GM18502 (cell line): ENCODE measurements around the gene TSPAN9.

ENCODE experiments used
- ATAC-seq: cut with Tn5 transposase; IDR thresholded peaks from one replicate; pipeline ENCODE4 v1.9.1; 2021; ENCODE audit warnings: mild to moderate bottlenecking; ENCODE audit not compliant: unreplicated experiment, poor library complexity

The TSPAN9 gene

DNA sequence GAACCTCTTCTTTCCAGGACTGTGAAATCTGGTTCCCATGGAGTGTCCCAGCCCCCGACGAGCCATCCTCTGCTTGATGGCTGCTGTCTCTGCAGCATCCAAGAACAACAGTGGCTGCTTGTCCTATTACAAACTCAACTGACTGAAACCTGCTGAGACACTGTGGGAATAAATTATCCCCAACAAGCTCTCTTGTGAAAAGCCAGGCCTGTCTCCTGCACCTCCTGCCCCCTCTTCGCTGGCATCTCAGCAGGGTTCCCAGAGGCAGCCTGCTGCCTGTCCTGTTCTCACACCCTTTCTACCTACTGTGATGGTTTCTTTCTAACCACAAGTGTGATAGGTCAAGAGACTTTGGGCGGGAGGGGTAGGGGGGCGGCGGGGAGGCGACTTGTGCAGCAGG lies 180.2 kb downstream of the TSPAN9 start:
- no peak for ATAC-seq

DNA sequence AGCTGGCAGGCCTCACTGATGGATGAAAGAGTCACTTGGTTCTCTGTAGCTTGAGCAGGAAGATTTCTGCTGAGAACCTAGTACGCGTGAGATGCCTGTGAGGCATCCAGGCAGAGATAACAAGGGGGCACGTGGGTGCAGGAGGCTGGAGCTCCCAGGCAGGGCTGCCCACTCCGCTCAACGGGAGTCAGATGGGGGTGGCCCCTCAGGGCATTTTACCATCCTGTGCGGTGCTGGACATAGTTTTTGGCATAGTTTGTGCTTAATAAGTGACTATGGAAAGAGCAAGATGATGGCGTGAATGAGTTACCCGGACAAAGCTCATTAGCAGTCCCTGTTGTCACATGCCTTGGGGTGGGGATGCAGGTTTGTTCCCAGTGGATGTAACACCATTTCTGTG lies 182.8 kb downstream of the TSPAN9 start:
- ATAC-seq: no peak

GRCh38 chr12:3261782-3262359 lies 184.7 kb downstream of the TSPAN9 start:
- no peak for ATAC-seq

DNA sequence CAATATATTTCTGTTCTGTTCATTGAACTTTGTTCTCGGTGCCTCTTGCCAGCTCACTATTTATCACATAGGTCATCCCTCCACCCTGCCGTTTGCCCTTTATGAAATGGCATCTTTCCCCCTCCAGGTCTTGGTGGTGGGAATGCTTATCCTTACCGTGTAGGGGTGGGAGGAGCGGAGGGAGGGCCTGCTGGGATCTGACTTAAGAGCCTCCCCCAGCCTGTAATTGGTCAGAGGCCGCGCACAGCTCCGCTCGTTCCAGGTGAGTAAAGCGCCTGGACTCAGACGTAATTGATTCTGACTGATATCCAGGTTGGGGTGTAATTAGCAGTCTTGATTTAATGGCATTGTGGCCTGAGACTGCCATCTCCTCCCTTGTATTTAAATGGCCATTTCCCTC lies 185.3 kb downstream of the TSPAN9 start:
- ATAC-seq: no peak

DNA sequence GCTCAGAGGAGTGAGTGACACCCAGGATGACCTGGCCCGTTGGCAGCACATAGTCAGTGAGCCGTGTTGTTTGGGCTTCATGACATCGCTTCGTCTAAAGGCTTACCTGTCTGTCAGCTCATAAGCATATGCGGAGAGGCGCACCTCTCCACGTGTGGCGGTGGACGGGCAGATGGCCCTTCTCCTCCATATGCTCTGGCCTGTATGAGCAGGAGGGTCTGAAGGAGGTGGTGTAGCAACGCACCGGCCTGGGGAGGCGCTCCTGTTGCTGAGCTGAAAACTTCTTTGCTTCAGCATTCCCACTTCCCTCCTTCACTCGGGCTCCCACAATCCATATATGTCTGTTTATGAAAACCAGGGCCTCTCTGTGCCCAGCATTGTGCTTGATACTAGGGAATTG lies 186.1 kb downstream of the TSPAN9 start:
- ATAC-seq: no peak

GRCh38 chr12:3263939-3264922 lies 187.1 kb downstream of the TSPAN9 start:
- ATAC-seq: no peak

DNA sequence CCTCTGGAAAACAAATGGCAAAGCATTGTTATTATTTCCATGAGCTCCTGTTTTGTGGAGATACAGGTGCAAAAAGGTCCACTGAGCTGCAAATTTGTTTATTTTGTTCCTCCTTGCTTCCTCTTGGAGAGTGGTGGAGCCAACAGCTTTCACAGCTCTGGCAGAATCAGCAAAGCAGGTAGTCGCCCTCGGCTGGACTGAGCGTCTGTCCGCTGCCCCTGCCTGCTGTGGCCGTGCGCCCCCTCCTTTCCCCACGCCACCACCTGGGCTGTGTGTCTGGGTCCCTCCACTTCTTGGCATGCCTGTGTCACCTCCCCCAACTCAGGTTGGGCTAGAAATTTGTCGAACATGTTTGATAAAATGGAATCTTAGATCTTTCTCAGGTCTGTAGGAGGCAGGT lies 188.2 kb downstream of the TSPAN9 start:
- ATAC-seq: no peak

GRCh38 chr12:3266638-3267037 lies 189.5 kb downstream of the TSPAN9 start:
- ATAC-seq: no peak

GRCh38 chr12:3267690-3268089 lies 190.5 kb downstream of the TSPAN9 start:
- ATAC-seq: no peak

DNA sequence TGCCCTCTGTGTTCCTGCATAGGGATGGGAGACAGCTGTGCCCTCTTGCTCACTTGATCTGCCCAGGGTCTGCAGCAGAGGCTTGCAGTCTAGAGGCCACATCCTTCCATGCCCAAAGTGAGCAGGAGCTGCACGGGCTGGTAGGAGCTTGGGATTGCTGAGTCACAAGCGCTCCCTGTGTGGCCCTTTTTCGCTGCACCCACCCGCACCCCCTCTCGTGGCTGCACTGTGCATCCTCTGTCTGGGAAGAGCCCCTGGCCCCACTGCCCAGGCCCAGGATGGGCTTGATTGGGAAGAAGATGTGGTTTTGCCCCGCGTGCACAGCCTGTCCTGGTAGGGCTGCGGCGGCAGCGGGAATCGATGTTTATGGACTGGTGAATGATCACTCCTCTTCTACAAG lies 192.4 kb downstream of the TSPAN9 start:
- ATAC-seq: no peak

DNA sequence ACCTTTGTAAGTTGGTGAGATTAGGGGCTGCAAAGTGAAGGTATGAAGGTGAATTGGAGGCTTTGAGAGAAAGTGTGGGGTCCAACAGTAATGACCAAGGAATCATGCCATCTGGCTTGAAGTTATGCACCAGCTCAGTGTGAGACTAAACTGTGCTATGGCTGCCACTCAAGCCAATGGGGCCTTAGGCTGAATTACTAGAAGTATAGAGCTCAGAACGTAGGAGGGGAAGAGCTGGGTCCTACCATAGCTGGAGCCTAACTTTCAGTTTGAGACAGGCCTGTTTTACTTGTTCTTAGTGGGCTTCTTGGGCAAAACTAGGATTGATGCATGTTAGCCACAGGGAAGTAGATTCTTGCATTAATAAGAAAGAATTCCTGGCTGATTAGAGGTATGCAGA lies 194.0 kb downstream of the TSPAN9 start:
- ATAC-seq: no peak

GRCh38 chr12:3271639-3272038 lies 194.5 kb downstream of the TSPAN9 start:
- no peak for ATAC-seq

DNA sequence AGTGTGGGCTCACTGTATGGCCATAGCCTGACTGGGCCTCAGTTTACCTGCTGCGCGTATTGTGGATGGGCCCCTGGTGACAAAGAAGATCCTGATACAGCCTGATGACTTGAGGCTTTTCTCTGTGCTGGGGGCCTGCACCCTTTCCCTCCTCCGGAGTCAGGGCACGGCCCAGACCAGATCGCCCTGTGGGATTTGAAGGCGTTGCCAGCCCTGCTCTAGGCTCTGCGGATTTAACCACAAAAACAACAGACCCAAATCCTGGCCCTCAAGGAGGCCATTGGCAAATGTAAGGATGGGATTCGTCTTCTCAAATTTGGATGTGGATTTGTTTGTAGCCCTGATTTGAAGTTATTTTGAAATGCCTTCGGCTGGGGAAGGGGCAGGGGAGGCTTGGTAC lies 195.8 kb downstream of the TSPAN9 start:
- ATAC-seq: no peak

GRCh38 chr12:3273409-3273853 lies 196.3 kb downstream of the TSPAN9 start:
- no peak for ATAC-seq

GRCh38 chr12:3274664-3275063 lies 197.5 kb downstream of the TSPAN9 start:
- ATAC-seq: no peak

DNA sequence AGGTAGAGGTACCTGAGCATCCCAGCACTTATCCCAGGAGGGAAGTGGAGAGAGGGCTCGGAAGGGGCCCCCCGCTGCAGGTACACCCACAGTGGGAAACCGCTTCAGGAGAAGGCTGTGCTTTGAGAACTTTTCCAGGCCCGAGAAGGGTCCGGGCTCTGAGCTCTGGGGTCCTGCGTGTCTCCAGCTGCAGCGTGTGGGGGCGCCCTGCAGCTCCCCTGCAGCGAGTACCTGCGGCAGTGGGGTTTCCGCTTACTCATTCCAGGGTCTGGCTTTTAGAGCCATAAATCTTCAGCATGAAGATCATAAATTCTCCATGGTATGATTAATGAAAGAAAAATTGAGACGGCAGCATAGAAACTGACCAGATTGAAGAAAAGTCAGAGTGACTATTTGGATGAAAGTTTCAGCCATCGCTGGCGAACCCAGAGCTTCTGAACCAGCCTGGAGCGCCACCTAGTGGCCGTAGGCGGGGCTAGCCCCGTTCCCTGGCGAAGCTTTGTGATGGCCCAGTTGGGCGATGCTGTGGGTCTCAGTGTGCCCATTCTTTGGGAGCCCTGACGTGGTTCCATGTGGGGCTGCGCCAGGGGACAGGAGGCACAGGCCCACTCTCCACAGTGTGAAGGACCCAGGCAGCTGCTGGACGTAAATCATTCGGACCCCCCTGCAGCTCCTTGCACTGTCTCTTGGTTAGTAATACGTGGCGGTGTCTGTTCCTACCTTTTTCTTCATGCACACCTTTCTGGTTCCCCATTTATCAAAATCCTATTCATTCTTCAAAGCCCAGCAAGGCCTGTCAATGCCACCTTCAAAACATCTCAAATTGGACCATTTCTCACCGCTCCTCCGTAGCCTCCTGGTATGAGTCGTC lies 198.2 kb downstream of the TSPAN9 start:
- no peak for ATAC-seq

DNA sequence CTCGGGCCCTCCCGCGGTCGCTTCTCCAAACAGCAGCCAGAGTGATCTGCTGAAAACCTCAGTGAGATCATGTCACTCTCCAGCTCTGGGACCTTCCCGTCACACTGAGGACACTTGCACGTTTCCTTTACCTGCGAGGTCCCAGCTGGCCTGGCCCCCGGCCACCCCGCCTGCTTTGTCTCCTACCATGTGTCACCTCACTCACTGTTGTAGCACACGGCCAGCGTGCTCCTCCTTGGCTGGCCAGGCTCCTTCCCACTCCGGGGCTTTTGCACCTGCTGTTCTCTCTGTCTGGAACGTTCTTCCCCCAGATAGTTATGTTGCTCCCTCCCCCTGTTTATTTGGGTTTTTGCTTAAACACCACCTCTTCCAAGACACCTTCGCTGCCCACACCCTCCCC lies 199.0 kb downstream of the TSPAN9 start:
- no peak for ATAC-seq

- ATAC-seq: no peak
Observed at GRCh38 chr12:3277306-3277943, 200.2 kb downstream of the TSPAN9 start.

DNA sequence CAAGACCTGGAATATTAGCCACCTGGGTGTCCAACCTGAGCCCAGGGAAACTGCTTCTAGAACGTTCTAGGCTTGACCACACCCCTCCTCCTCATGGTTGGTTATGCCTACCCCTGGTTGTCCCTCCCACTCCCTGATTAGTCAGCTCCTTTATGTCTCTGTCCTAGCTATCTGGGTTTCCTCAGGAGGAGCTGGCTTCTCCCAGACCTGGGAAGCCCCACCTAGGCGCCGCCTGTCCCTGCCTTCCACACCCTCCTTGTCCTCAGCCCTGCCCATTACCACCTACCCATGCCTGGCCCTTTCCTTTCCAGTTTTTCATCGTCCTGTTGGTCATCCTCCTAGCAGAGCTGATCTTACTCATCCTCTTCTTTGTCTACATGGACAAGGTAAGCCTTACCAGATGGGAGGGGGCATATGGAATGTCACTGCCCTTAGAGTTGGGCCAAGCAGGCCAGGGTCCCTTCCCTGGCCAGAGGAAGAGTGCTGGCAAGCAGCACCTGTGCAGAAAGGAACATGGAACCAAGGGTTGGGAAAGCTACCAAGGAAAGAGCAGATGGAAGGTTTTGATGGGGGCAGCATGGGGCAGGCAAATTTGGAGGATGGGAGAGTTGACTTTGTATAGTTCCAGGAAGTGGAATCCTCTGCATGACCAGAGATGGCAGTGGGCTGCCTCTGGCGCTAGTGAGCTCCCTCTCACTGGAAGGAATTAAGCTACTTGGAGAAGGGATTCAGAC lies 201.7 kb downstream of the TSPAN9 start:
- no peak for ATAC-seq

GRCh38 chr12:3279415-3279780 lies 202.2 kb downstream of the TSPAN9 start:
- no peak for ATAC-seq
